ENCODE data around the gene ARHGAP24. TPM values are rescaled to one million over a fixed set of nuclear protein-coding genes. Genes with fewer than 3 reads are reported as not detected.
"Not testable (repeated sequence)": the region's sequence is repeated elsewhere in the genome, so short reads cannot be mapped to it uniquely, and the experiment has no call there.

Gene ARHGAP24
- total RNA-seq, 2 donors from 2014 or later, result 34.0 to 42.0 TPM

DNA sequence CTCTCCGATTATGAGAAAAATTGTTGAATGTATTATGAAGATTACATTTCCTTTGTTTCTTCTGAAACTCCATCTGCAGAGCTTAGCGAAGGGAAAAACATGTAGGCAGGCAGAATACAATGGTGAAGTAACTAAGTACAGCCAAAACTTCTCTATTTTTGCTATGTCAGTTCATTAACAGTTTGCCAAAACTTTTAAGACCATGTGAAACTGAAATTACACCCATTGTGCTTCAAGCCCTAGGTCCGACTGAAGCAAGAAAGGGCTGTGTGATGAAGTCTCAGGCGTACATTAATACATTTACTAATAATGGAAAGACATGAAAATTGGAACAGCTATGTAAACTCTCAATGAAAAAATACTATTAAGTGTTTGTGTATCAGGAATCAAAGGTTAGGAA lies 486.9 kb downstream of the ARHGAP24 start:
- Histone ChIP-seq H3K4me1 (peaks cover 0 to 14% of the 10 kb centered on the region in 2 donors), H3K9me3 (no peaks in the 10 kb centered on the region), H3K27me3 (no peaks in the 10 kb centered on the region), H3K4me3 (no peak overlapping the region), H3K36me3 (no peaks in the 10 kb centered on the region), H3K27ac (no peak overlapping the region)
- TF ChIP-seq, protein P1, sequence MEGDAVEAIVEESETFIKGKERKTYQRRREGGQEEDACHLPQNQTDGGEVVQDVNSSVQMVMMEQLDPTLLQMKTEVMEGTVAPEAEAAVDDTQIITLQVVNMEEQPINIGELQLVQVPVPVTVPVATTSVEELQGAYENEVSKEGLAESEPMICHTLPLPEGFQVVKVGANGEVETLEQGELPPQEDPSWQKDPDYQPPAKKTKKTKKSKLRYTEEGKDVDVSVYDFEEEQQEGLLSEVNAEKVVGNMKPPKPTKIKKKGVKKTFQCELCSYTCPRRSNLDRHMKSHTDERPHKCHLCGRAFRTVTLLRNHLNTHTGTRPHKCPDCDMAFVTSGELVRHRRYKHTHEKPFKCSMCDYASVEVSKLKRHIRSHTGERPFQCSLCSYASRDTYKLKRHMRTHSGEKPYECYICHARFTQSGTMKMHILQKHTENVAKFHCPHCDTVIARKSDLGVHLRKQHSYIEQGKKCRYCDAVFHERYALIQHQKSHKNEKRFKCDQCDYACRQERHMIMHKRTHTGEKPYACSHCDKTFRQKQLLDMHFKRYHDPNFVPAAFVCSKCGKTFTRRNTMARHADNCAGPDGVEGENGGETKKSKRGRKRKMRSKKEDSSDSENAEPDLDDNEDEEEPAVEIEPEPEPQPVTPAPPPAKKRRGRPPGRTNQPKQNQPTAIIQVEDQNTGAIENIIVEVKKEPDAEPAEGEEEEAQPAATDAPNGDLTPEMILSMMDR (IDR thresholded peaks at IDR 0.05), result no peak
- DNase-seq (ENCODE audit: low spot score), result no peak

DNA sequence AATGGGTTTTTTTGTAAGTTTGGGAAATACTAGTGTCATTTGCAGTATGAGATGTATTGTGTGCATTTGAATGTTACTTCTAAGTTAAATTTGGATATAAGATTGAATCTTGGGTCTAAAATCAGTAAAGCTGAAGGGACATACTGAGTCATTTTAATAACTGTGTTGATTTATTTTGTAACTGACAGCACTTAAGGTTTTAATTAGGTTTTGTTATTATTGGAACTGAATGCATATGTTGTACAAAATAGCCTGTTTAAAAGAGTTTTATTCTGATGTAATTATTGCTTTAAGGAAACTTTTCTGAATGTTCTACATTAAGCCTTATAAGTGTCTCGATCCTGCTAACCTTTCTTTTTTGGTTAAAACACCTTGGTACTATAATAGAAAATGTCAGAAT lies 488.3 kb downstream of the ARHGAP24 start:
- Histone ChIP-seq H3K36me3 (no peaks in the 10 kb centered on the region), H3K4me1 (peaks cover 0 to 14% of the 10 kb centered on the region in 2 donors), H3K27me3 (no peaks in the 10 kb centered on the region), H3K9me3 (no peaks in the 10 kb centered on the region), H3K27ac (no peak overlapping the region), H3K4me3 (no peak overlapping the region)
- TF ChIP-seq, protein P1 (IDR thresholded peaks at IDR 0.05), result no peak
- DNase-seq (ENCODE audit: low spot score), result no peak

DNA sequence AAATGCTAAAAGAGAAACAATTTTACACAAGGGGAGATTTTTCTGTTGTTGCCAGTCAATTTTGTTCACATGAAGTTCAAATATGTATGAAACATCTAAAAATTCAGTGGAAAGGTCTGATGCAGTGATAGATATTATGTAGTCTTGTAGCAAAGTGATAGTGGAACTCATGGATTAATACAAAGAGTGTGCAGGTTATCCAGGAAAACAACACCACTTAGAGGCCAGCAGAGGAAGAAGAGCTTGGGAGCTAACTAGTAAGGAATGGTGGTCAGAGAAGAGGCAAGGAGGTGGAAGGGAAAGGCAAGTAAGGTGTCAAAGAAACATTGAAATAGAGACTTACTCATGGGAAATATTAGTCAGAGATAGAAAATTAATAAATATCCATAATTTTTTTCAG lies 489.3 kb downstream of the ARHGAP24 start:
- Histone ChIP-seq H3K4me3 (no peak overlapping the region), H3K9me3 (no peaks in the 10 kb centered on the region), H3K27me3 (no peaks in the 10 kb centered on the region), H3K4me1 (peaks cover 0 to 20% of the 10 kb centered on the region in 2 donors), H3K27ac (no peak overlapping the region), H3K36me3 (no peaks in the 10 kb centered on the region)
- TF ChIP-seq, protein P1 (IDR thresholded peaks at IDR 0.05), result peak in 1 of 2 donors; percentile 25
- no peak for DNase-seq (ENCODE audit: low spot score)

DNA sequence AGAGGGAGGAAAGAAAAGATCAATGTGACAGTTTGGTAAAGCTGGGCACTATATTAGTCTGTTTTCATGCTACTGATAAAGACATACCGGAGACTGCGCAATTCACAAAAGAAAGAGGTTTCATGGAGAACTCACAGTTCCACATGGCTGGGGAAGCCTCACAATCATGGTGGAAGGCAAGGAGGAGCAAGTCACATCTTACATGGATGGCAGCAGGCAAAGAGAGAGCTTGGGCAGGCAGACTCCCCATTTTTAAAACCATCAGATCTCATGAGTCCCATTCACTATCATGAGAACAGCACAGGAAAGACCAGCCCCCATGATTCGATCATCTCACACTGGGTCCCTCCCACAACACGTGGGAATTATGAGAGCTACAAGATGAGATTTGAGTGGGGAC lies 490.1 kb downstream of the ARHGAP24 start:
- H3K27me3 ChIP-seq; DNase-seq (ENCODE audit: low spot score); H3K4me3 ChIP-seq; H3K9me3 ChIP-seq; H3K27ac ChIP-seq; H3K36me3 ChIP-seq: not testable (repeated sequence)
- H3K4me1 ChIP-seq, result peaks cover 0 to 20% of the 10 kb centered on the region in 2 donors

DNA sequence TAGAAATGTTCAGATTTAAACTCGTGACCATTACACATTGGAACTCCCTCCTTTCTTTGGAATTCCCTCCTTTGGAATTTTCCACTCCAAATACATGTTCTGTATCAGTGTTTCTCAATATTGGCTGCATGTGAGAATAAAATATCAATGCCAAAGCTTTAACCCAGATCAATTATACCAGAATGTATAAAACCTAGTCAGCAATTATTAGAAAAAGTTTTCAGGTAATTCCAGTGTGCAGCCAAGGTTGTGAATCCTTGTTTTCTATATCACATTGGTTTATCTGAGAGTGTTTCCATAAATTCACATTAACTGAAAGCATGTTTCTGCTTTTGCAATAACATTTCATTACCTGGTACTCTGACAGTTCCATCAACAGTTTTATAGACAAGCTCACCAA lies 490.6 kb downstream of the ARHGAP24 start:
- no peaks in the 10 kb centered on the region for H3K9me3 ChIP-seq
- H3K36me3 ChIP-seq, result no peaks in the 10 kb centered on the region
- no peaks in the 10 kb centered on the region for H3K27me3 ChIP-seq
- no peak overlapping the region for H3K27ac ChIP-seq
- no peak overlapping the region for H3K4me3 ChIP-seq
- H3K4me1 ChIP-seq, result peaks cover 0 to 20% of the 10 kb centered on the region in 2 donors
- TF ChIP-seq, protein P1 (IDR thresholded peaks at IDR 0.05), result no peak
- DNase-seq (ENCODE audit: low spot score), result no peak

DNA sequence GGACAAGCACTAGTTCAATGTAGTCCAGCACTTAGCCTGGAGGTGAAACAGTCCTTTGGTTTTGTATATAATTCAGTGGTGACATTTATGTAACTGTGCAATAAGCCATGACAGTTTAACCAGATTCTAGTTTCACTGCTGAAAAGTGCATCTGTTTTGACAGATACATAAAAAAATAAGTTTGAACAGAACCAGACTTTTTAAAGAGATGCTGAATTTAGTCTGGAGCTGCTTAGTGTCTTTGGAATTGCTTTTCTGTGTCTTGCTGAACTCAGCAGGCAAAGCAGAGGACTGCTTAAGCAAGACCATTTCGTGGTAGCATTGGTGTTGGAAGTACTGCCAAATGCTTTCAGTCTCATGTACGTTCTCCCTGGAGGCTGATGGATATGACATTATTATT lies 491.4 kb downstream of the ARHGAP24 start:
- no peak overlapping the region for H3K27ac ChIP-seq
- no peak overlapping the region for H3K4me3 ChIP-seq
- H3K36me3 ChIP-seq, result no peaks in the 10 kb centered on the region
- TF ChIP-seq, protein P1 (IDR thresholded peaks at IDR 0.05), result no peak
- DNase-seq (ENCODE audit: low spot score), result no peak
- H3K27me3 ChIP-seq, result no peaks in the 10 kb centered on the region
- H3K9me3 ChIP-seq, result no peaks in the 10 kb centered on the region
- peaks cover 0 to 20% of the 10 kb centered on the region in 2 donors for H3K4me1 ChIP-seq

Data from right atrium auricular region (tissue), 2 donors.